VCaP (cell line): Measurements from ENCODE around the gene DBN1.
A peak's percentile ranks its signal among the peaks of the same experiment; 100 is the strongest.

Experiments used
- H3K27ac ChIP-seq: fragments of 450-650 bp; 2 replicates; pipeline ENCODE4 v1.5.1; 2017
- CTCF ChIP-seq: fragments of 450-650 bp; conservative IDR thresholded peaks from 2 replicates; pipeline ENCODE4 v1.5.1; 2017; ENCODE audit warnings: mild to moderate bottlenecking, moderate library complexity

Gene DBN1

DNA sequence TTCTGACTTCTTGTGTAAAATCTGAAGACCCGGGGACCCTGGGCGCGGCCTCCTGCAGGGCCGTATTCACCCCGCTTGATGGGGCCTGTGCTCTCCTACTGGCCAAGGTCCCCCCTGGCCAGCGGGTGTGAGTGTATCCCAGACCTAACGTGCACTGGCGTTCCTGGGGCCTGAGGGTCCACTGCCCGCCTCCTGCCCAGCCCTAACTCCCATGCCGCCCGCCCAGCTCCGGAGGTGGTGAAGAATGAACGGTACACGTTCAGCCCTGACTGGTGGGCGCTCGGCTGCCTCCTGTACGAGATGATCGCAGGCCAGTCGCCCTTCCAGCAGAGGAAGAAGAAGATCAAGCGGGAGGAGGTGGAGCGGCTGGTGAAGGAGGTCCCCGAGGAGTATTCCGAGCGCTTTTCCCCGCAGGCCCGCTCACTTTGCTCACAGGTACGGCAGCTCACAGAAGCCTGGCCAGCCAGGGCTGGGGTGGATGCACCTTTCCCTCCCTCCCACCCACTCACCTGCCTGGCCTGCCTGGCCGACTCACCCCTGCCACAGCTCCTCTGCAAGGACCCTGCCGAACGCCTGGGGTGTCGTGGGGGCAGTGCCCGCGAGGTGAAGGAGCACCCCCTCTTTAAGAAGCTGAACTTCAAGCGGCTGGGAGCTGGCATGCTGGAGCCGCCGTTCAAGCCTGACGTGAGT, 37.4 kb downstream of the DBN1 start:
- H3K27ac ChIP-seq: no peak overlapping the region
- TF ChIP-seq CTCF: no peak

- no peak for TF ChIP-seq CTCF
- no peak overlapping the region for H3K27ac ChIP-seq
These were observed 38.3 kb downstream of the DBN1 start for GRCh38 chr5:177434942-177435738.

- TF ChIP-seq CTCF: no peak
- no peak overlapping the region for H3K27ac ChIP-seq
These were observed 39.0 kb downstream of the DBN1 start for GRCh38 chr5:177434437-177434836.

DNA sequence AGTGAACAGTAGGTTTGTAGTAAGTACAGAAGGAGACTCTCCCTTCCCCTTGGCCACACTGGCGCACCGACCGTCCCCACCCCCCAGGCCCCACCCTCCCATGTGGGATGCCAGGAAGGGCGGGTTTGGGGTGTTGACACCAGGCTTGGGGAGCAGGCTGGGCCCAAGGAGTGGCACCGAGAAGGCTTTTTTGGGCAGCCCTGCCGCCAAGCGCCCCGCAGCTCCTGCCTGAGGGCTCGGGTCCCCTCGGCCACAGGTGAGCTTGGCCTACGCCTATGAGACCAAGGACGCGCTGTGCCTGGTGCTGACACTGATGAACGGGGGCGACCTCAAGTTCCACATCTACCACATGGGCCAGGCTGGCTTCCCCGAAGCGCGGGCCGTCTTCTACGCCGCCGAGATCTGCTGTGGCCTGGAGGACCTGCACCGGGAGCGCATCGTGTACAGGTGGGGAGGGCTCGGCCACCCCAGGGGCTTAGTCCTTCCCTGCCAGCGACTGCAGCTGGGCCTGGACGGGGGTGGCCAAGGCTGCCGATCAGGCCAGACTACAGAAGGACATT, 39.7 kb downstream of the DBN1 start:
- TF ChIP-seq CTCF: no peak
- no peak overlapping the region for H3K27ac ChIP-seq

DNA sequence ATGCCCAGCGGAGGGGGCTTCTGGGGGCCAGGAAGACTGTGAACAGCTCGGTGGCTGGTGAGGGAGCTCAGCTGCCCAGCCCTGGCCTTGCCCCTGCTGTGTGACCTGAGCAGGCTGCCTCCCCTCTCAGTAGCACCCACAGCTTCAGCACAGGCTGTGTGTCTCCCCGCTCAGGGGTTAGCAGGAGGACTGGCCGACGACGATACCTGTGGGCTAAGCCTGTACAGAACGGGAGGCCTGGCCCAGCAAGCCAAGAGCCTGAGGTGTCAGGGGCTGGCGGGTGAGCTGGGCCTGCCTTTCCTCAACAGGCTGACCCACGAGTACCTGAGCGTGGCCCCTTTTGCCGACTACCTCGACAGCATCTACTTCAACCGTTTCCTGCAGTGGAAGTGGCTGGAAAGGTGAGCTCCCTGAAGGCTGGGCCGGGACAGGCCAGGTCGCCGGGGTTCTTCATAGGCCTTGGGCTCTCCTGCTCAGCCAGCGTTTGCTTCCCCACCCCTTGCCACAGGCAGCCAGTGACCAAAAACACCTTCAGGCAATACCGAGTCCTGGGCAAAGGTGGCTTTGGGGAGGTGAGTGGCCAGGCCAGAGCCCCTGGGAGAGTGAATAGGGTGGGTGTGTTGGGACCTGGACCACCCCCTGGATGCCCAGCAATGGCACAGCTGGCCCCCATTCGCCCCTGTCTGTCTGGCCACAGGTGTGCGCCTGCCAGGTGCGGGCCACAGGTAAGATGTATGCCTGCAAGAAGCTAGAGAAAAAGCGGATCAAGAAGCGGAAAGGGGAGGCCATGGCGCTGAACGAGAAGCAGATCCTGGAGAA, 40.4 kb downstream of the DBN1 start:
- no peak overlapping the region for H3K27ac ChIP-seq
- no peak for TF ChIP-seq CTCF

DNA sequence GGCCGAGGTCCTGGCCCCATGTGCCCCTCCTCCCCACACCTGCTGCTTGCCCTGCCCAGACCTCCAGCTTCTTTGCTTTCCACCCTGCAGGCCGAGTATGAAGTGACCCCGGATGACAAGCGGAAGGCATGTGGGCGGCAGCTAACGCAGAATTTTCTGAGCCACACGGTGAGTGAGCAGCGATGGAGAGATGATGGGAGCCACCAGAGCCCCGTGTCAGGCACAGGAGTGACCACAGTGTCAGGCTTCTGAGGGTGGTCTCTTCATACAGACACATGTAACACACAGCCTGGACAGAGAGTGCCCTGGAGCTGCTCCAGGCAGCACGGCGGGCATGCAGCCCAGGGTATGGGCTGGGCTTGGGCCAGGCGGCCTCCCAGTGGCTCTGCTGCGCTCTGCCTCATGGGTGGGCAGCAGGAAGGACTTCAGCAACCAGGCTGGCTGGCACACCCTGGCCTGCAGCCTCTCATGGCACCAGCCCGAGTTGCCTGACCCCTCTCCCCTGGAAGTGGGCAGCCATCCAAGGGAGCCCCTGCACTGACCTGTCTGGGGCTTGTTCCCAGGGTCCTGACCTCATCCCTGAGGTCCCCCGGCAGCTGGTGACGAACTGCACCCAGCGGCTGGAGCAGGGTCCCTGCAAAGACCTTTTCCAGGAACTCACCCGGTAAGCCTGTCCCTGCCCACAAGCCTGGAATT, 41.1 kb downstream of the DBN1 start:
- TF ChIP-seq CTCF: no peak
- peak overlapping the region; percentile 11; the same call in 1 of the 2 replicates for H3K27ac ChIP-seq
